Liver (tissue), 9 donors: Measurements from ENCODE around the gene IFT52. TPM values are rescaled to one million over a fixed set of nuclear protein-coding genes. Genes with fewer than 3 reads are reported as not detected.

Experiments
- DNase-seq: peaks from one replicate; pipeline ENCODE4 v3.0.0-alpha.2; 2017; ENCODE audit warnings: low spot score
- H3K27ac ChIP-seq, 2 donors: one replicate each; pipeline ENCODE4 v1.7.0; 2013; ENCODE audit warnings: inconsistent platforms in 2 of 2, low read length in 2 of 2, control low read depth in 1 of 2, low read depth in 1 of 2, mild to moderate bottlenecking in 1 of 2
- H3K27me3 ChIP-seq, 4 donors: one replicate each; pipeline versions ENCODE4 v1.6.1 to v1.7.0; 2013; ENCODE audit warnings: low read length in 3 of 4, inconsistent platforms in 1 of 4, mild to moderate bottlenecking in 1 of 4, moderate library complexity in 1 of 4; ENCODE audit not compliant: control insufficient read depth in 4 of 4, insufficient read depth in 4 of 4
- H3K36me3 ChIP-seq, 4 donors: one replicate each; pipeline versions ENCODE4 v1.6.1 to v1.7.0; 2013; ENCODE audit warnings: low read length in 3 of 4, mild to moderate bottlenecking in 3 of 4, low read depth in 1 of 4, moderate library complexity in 1 of 4; ENCODE audit not compliant: control insufficient read depth in 4 of 4, insufficient read depth in 3 of 4
- H3K4me1 ChIP-seq, 4 donors: one replicate each; pipeline versions ENCODE4 v1.6.1 to v1.7.0; 2013; ENCODE audit warnings: low read length in 3 of 4, mild to moderate bottlenecking in 3 of 4, moderate library complexity in 1 of 4; ENCODE audit not compliant: control insufficient read depth in 4 of 4, insufficient read depth in 4 of 4
- H3K4me3 ChIP-seq, 3 donors: one replicate each; pipeline versions ENCODE4 v1.6.1 to v1.7.0; 2013; ENCODE audit warnings: low read length in 3 of 3, control low read depth in 1 of 3, low read depth in 1 of 3, mild to moderate bottlenecking in 1 of 3
- H3K9ac ChIP-seq, 2 donors: one replicate each; pipeline ENCODE4 v1.7.0; 2013; ENCODE audit warnings: low read length in 2 of 2, mild to moderate bottlenecking in 2 of 2, moderate library complexity in 2 of 2, control low read depth in 1 of 2, low read depth in 1 of 2
- H3K9me3 ChIP-seq, 4 donors: one replicate each; pipeline versions ENCODE4 v1.6.1 to v1.7.0; 2013; ENCODE audit warnings: low read length in 3 of 4; ENCODE audit not compliant: control insufficient read depth in 4 of 4
- EGR1 ChIP-seq, 2 donors: IDR thresholded peaks; 2 replicates each; pipeline ENCODE4 v1.6.1; 2016 to 2018; ENCODE audit warnings: antibody characterized with exemption in 2 of 2, low read depth in 2 of 2
- FOXA1 ChIP-seq: IDR thresholded peaks from 2 replicates; pipeline ENCODE4 v1.6.1; 2016; ENCODE audit warnings: antibody characterized with exemption
- FOXA2 ChIP-seq: IDR thresholded peaks from 2 replicates; pipeline ENCODE4 v1.6.1; 2016; ENCODE audit warnings: antibody characterized with exemption
- GABPA ChIP-seq, 2 donors: IDR thresholded peaks in 1 of 2; conservative IDR thresholded peaks in 1 of 2; 2 replicates each; pipeline ENCODE4 v1.6.1; 2016; ENCODE audit warnings: antibody characterized with exemption in 2 of 2, mild to moderate bottlenecking in 1 of 2, moderate library complexity in 1 of 2
- HNF4A ChIP-seq, 2 donors: conservative IDR thresholded peaks; 2 replicates each; pipeline ENCODE4 v1.6.1; 2016; ENCODE audit warnings: antibody characterized with exemption in 2 of 2, mild to moderate bottlenecking in 2 of 2
- HNF4G ChIP-seq: IDR thresholded peaks from 2 replicates; pipeline ENCODE4 v1.6.1; 2016; ENCODE audit warnings: antibody characterized with exemption
- JUND ChIP-seq, 2 donors: IDR thresholded peaks; 2 replicates each; pipeline ENCODE4 v1.6.1; 2016; ENCODE audit warnings: antibody characterized with exemption in 2 of 2
- NR2F2 ChIP-seq: IDR thresholded peaks from 2 replicates; pipeline ENCODE4 v1.6.1; 2016; ENCODE audit warnings: antibody characterized with exemption
- RAD21 ChIP-seq, 2 donors: IDR thresholded peaks; 2 replicates each; pipeline ENCODE4 v1.6.1; 2016; ENCODE audit warnings: antibody characterized with exemption in 2 of 2, mild to moderate bottlenecking in 2 of 2
- RXRA ChIP-seq, 2 donors: IDR thresholded peaks; 2 replicates each; pipeline ENCODE4 v1.6.1; 2017 to 2018; ENCODE audit warnings: antibody characterized with exemption in 2 of 2, mild to moderate bottlenecking in 1 of 2
- SP1 ChIP-seq: IDR thresholded peaks from 2 replicates; pipeline ENCODE4 v1.6.1; 2018; ENCODE audit warnings: antibody characterized with exemption, mild to moderate bottlenecking
- TAF1 ChIP-seq: conservative IDR thresholded peaks from 2 replicates; pipeline ENCODE4 v1.6.1; 2016; ENCODE audit warnings: antibody characterized with exemption, mild to moderate bottlenecking
- YY1 ChIP-seq: IDR thresholded peaks from 2 replicates; pipeline ENCODE4 v1.6.1; 2016; ENCODE audit warnings: antibody characterized with exemption, mild to moderate bottlenecking
- WGBS: extraction: QIAGEN DNeasy Blood & Tissue Kit; methylation state at CpG from one replicate; pipeline ENCODE4 v1.1.7; 2013; 5-methylcytosine and 5-hydroxymethylcytosine counted together
- polyA plus RNA-seq, 2 donors: library from polyadenylated mRNA; stranded (reverse) in 1 of 2; unstranded in 1 of 2; fragments of 200-250 nt in 1 of 2; fragments of >200 nt in 1 of 2; fragmentation: Nextera tagmentation in 1 of 2; extraction: Ambion mirVana in 1 of 2; gene quantifications; one replicate each; pipeline versions ENCODE4 v1.2.1 to v1.2.3, GENCODE V29; 2013 to 2015
- total RNA-seq, 2 donors: library from RNA; depleted of rRNA; stranded (reverse); fragments of >200 nt; gene quantifications; one replicate each; pipeline ENCODE4 v1.2.3, GENCODE V29; 2014
- TF ChIP-seq, protein P1 (sequence below): fragments of 150-350 bp; IDR thresholded peaks from 2 replicates; pipeline ENCODE4 v1.5.1; 2017; ENCODE audit warnings: improper control_type of control experiment, low read depth, low read length; ENCODE audit not compliant: missing input control
- TF ChIP-seq, protein P2 (sequence below): IDR thresholded peaks from 2 replicates; pipeline ENCODE4 v1.6.1; 2016; ENCODE audit warnings: antibody characterized with exemption
- TF ChIP-seq, protein P3 (sequence below): IDR thresholded peaks from 2 replicates; pipeline ENCODE4 v1.6.1; 2016; ENCODE audit warnings: antibody characterized with exemption
- TF ChIP-seq, protein P4 (sequence below): IDR thresholded peaks from 2 replicates; pipeline ENCODE4 v1.6.1; 2016; ENCODE audit warnings: antibody characterized with exemption, mild to moderate bottlenecking
- donor health status: healthy.
- donor health status: healthy.
- donor health status: healthy.
- donor health status: healthy.
- donor health status: healthy.

The IFT52 gene
- total and polyA plus RNA-seq, 4 donors: 3.3 to 24.3 (median 4.8) TPM

DNA sequence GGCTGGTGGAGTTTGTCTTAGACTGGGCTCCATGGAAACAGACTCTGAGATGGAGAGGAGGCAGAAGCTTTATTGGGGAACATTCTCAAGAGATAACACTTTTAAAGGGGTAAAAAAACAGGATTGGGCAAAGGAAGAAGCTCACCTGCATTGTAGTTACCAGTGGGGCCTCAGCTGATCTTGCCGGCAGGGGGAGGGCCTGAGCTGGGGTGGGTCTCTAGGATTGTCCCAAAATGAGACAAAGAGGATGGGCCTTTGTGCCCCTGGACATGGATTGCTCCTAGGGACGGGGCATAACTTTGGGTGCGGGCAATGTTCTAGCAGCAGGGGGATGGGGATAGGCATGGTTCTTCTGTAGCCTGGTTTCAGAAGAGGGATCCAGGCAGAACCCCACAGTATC is 19.4 kb upstream of the IFT52 start:
- no peak for DNase-seq
- H3K27ac ChIP-seq: no peak overlapping the region
- H3K36me3 ChIP-seq: peaks cover 10 to 79% (median 56%) of the 10 kb centered on the region in 4 donors
- H3K4me1 ChIP-seq: peaks cover 0 to 2% (median 0%) of the 10 kb centered on the region in 4 donors
- H3K9ac ChIP-seq: no peak overlapping the region
- no peaks in the 10 kb centered on the region for H3K9me3 ChIP-seq
- TF ChIP-seq SP1 (no peak), GABPA (IDR thresholded peaks at IDR 0.05 in 1 of 2, conservative IDR thresholded peaks at IDR 0.05 in 1 of 2) (no peak), RAD21 (IDR thresholded peaks at IDR 0.05) (no peak), FOXA1 (no peak), NR2F2 (no peak), JUND (IDR thresholded peaks at IDR 0.05) (no peak), HNF4A (conservative IDR thresholded peaks at IDR 0.05) (no peak), TAF1 (no peak), EGR1 (IDR thresholded peaks at IDR 0.05; ENCODE audit: low read depth in 2 of 2) (no peak), FOXA2 (no peak), HNF4G (no peak)
- TF ChIP-seq, protein P1, sequence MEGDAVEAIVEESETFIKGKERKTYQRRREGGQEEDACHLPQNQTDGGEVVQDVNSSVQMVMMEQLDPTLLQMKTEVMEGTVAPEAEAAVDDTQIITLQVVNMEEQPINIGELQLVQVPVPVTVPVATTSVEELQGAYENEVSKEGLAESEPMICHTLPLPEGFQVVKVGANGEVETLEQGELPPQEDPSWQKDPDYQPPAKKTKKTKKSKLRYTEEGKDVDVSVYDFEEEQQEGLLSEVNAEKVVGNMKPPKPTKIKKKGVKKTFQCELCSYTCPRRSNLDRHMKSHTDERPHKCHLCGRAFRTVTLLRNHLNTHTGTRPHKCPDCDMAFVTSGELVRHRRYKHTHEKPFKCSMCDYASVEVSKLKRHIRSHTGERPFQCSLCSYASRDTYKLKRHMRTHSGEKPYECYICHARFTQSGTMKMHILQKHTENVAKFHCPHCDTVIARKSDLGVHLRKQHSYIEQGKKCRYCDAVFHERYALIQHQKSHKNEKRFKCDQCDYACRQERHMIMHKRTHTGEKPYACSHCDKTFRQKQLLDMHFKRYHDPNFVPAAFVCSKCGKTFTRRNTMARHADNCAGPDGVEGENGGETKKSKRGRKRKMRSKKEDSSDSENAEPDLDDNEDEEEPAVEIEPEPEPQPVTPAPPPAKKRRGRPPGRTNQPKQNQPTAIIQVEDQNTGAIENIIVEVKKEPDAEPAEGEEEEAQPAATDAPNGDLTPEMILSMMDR: no peak
- TF ChIP-seq, protein P2, sequence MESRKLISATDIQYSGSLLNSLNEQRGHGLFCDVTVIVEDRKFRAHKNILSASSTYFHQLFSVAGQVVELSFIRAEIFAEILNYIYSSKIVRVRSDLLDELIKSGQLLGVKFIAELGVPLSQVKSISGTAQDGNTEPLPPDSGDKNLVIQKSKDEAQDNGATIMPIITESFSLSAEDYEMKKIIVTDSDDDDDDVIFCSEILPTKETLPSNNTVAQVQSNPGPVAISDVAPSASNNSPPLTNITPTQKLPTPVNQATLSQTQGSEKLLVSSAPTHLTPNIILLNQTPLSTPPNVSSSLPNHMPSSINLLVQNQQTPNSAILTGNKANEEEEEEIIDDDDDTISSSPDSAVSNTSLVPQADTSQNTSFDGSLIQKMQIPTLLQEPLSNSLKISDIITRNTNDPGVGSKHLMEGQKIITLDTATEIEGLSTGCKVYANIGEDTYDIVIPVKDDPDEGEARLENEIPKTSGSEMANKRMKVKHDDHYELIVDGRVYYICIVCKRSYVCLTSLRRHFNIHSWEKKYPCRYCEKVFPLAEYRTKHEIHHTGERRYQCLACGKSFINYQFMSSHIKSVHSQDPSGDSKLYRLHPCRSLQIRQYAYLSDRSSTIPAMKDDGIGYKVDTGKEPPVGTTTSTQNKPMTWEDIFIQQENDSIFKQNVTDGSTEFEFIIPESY: no peak
- TF ChIP-seq, protein P3, sequence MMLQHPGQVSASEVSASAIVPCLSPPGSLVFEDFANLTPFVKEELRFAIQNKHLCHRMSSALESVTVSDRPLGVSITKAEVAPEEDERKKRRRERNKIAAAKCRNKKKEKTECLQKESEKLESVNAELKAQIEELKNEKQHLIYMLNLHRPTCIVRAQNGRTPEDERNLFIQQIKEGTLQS: no peak
- no peaks in the 10 kb centered on the region for H3K27me3 ChIP-seq
- H3K4me3 ChIP-seq: no peak overlapping the region
- WGBS: 95% methylated on average over 3 of the region's 3 CpGs

DNA sequence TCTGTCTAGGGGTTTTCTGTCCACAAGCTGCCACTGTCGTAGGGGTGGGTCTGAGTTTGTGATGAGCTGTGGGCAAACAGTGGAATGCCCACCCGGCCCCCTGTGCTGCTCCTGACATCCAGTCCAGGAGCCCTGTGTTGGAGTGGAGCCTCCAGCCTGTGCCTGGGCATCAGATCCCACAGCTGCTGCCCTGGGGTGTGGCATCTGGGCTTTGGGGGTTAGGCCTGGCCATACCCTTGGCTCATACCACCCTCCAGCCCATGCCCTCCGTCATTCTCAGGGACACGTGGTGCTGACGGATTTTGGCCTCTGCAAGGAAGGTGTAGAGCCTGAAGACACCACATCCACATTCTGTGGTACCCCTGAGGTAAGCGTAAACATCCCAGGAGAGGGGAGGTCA is 19.0 kb upstream of the IFT52 start:
- whole genome bisulfite sequencing: 91% methylated on average over 6 of the region's 6 CpGs
- no peak for DNase-seq
- H3K27me3 ChIP-seq: no peaks in the 10 kb centered on the region
- TF ChIP-seq, protein P2: no peak
- TF ChIP-seq RXRA (IDR thresholded peaks at IDR 0.05): no peak
- no peak for TF ChIP-seq TAF1
- no peak for TF ChIP-seq YY1
- TF ChIP-seq, protein P3: no peak
- no peak for TF ChIP-seq GABPA (IDR thresholded peaks at IDR 0.05 in 1 of 2, conservative IDR thresholded peaks at IDR 0.05 in 1 of 2)
- TF ChIP-seq, protein P1: no peak
- TF ChIP-seq HNF4A (conservative IDR thresholded peaks at IDR 0.05): no peak
- TF ChIP-seq, protein P4, sequence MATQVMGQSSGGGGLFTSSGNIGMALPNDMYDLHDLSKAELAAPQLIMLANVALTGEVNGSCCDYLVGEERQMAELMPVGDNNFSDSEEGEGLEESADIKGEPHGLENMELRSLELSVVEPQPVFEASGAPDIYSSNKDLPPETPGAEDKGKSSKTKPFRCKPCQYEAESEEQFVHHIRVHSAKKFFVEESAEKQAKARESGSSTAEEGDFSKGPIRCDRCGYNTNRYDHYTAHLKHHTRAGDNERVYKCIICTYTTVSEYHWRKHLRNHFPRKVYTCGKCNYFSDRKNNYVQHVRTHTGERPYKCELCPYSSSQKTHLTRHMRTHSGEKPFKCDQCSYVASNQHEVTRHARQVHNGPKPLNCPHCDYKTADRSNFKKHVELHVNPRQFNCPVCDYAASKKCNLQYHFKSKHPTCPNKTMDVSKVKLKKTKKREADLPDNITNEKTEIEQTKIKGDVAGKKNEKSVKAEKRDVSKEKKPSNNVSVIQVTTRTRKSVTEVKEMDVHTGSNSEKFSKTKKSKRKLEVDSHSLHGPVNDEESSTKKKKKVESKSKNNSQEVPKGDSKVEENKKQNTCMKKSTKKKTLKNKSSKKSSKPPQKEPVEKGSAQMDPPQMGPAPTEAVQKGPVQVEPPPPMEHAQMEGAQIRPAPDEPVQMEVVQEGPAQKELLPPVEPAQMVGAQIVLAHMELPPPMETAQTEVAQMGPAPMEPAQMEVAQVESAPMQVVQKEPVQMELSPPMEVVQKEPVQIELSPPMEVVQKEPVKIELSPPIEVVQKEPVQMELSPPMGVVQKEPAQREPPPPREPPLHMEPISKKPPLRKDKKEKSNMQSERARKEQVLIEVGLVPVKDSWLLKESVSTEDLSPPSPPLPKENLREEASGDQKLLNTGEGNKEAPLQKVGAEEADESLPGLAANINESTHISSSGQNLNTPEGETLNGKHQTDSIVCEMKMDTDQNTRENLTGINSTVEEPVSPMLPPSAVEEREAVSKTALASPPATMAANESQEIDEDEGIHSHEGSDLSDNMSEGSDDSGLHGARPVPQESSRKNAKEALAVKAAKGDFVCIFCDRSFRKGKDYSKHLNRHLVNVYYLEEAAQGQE: no peak
- TF ChIP-seq RAD21 (IDR thresholded peaks at IDR 0.05): no peak
- H3K4me1 ChIP-seq: peaks cover 0 to 2% (median 0%) of the 10 kb centered on the region in 4 donors
- H3K27ac ChIP-seq: no peak overlapping the region
- no peak overlapping the region for H3K9ac ChIP-seq
- no peak overlapping the region for H3K4me3 ChIP-seq
- H3K36me3 ChIP-seq: peaks cover 13 to 81% (median 57%) of the 10 kb centered on the region in 4 donors
- H3K9me3 ChIP-seq: no peaks in the 10 kb centered on the region
